DND-41 (cell line): ENCODE measurements around the gene TPPP2.

ENCODE experiments used
- EZH2 ChIP-seq: IDR thresholded peaks from 3 replicates; pipeline ENCODE4 v1.6.1; 2012; ENCODE audit warnings: borderline replicate concordance, low read depth, mild to moderate bottlenecking, moderate library complexity, low read length, inconsistent platforms; ENCODE audit not compliant: severe bottlenecking
- TF ChIP-seq, protein P1 (sequence below): IDR thresholded peaks from 2 replicates; pipeline ENCODE4 v1.5.1; 2012; ENCODE audit warnings: borderline replicate concordance, low read length, moderate library complexity, mild to moderate bottlenecking; ENCODE audit not compliant: poor library complexity, severe bottlenecking; ENCODE audit errors: extremely low read depth

DNA sequence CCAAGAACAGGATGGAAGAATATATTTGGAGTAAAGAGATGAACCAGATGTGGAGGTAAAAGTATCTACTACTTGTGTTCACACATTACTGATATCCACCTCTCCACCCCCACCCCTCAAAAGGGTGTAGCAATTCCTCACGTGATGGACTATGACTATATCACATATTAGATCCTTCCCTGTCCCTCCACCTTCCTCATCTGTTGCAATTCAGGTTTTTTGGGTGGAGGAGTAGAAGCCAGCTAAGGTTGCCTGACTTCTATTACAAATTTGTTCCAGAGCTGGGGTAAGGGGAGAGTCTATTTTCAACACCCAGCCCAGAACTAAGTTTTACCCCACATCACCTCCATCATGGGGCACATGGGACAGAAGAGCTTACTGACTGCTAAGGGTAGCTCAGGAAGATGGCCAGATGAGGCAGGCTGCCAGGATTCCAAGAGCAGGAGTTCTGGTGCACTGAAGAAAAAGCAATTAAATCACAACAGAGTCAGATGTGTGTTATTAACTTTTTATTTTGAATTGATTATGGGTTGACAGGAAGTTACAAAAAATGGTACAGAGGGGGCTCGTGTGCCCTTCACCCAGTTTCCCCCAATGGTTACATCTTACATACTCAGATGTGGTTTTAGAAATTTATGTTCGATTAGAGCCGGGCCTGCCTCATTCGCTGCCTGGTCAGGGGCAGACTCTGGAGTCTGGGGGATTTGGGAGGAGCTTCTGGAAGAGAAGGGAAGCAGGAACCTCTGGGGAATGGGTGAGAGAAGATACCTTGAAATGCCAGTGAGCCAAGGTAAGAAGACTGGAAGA, 2.5 kb downstream of the TPPP2 start:
- TF ChIP-seq, protein P1, sequence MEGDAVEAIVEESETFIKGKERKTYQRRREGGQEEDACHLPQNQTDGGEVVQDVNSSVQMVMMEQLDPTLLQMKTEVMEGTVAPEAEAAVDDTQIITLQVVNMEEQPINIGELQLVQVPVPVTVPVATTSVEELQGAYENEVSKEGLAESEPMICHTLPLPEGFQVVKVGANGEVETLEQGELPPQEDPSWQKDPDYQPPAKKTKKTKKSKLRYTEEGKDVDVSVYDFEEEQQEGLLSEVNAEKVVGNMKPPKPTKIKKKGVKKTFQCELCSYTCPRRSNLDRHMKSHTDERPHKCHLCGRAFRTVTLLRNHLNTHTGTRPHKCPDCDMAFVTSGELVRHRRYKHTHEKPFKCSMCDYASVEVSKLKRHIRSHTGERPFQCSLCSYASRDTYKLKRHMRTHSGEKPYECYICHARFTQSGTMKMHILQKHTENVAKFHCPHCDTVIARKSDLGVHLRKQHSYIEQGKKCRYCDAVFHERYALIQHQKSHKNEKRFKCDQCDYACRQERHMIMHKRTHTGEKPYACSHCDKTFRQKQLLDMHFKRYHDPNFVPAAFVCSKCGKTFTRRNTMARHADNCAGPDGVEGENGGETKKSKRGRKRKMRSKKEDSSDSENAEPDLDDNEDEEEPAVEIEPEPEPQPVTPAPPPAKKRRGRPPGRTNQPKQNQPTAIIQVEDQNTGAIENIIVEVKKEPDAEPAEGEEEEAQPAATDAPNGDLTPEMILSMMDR = no peak
- TF ChIP-seq EZH2 = no peak
